HG03039 (cell line): ENCODE measurements around the gene ZDHHC20.

ENCODE experiments used
- ATAC-seq: cut with Tn5 transposase; IDR thresholded peaks from one replicate; pipeline ENCODE4 v1.9.1; 2021; ENCODE audit warnings: mild to moderate bottlenecking, moderate library complexity; ENCODE audit not compliant: unreplicated experiment

ZDHHC20 gene, protein sequence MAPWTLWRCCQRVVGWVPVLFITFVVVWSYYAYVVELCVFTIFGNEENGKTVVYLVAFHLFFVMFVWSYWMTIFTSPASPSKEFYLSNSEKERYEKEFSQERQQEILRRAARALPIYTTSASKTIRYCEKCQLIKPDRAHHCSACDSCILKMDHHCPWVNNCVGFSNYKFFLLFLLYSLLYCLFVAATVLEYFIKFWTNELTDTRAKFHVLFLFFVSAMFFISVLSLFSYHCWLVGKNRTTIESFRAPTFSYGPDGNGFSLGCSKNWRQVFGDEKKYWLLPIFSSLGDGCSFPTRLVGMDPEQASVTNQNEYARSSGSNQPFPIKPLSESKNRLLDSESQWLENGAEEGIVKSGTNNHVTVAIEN

DNA sequence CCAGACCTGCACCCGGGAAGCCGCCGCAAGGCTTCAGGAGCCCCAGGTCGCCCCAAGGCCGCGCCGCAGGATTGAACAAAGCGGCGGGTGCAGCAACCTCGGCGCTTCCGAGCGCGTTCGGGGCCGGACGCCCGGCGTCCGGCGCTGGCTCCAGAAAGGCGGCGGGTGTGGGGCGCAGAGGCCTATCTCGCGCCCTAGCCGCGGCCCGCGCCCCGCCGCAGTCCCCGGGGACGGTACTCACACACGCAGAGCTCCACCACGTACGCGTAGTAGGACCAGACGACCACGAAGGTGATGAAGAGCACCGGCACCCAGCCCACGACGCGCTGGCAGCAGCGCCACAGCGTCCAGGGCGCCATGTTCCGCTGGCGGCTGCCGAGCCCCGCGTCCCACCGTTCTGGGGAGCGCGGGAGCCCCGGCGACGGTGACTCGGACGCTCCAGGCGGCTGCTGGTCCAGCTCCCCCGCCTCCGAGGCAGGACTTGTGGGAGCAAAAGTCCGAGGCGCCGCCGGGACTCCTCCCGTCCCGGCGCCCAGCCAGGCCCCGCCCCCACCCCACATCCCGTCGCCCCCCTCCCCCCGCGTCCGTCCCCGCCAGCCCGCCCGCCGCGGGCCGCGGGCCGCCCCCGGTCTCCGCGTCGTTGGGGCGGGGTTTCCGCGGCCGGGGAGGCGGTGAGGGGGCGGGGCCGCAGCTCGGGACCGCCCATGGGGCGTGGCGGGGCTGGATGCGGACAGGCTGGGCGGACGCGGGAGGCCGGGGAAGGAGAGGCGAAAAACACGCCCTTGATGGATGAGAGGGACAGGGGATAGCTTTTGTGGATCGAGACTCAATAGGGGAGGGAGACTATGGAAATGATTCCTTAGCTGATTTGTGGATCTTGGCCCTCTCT is at the start of gene ZDHHC20:
ZDHHC20 (minus strand) TSS at position 491 of the 889 bp plus-strand sequence; CDS start at position 359, 132 bp downstream.
- peak; percentile 82 for ATAC-seq

DNA sequence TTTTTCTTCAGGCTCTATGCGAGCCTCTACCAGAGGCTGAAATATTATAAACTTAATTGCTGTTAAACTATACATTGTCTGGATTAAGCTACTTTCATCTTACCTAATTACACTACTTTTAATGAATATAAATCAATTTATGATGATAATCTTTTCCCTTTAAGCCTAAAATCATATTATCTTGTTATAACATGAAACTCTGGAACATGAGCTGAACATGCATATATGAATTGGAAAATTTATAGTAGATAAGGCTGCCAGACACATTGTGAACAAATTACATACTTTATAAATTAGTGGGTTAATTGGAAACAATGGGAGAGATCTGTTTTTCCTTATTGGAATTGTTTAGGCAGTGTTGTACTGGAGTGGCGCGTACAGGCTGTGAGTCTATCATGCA is 45.3 kb upstream of the ZDHHC20 start:
- no peak for ATAC-seq

DNA sequence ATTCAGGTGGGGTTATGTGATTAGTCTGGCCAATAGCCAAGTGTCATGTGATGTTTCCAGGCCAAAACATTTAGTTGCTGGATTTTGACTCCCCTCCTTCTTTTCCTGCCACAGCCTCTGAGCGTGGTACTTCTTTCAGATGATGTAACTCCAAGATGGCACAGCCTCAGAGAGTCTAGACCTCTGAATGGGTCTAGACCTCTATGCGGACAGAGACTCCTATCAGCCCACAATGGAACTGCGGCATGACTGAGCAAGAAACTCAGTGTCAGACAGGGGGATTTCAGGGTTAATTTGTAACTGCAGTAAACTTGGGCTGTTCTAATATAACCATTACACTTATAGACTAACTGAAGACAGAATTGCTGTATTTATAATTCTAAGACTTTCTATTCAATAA is 42.6 kb upstream of the ZDHHC20 start:
- no peak for ATAC-seq

DNA sequence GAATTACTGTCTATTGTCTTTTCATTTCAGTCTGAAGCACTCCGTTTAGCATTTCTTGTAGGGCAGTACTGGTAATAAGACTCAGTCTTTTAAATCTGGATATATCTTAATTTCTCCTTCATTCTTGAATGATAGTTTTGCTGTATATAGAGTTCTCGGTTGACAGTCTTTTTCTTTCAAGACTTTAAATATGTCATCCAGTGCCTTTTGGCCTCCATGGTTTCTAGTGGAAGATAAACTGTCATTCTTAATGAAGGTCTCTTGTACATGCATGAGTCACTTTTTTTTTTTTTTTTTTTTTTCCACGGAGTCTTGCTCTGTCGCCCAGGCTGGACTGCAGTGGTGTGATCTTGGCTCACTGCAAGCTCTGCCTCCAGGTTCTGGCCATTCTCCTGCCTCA is 27.2 kb upstream of the ZDHHC20 start:
- no peak for ATAC-seq

DNA sequence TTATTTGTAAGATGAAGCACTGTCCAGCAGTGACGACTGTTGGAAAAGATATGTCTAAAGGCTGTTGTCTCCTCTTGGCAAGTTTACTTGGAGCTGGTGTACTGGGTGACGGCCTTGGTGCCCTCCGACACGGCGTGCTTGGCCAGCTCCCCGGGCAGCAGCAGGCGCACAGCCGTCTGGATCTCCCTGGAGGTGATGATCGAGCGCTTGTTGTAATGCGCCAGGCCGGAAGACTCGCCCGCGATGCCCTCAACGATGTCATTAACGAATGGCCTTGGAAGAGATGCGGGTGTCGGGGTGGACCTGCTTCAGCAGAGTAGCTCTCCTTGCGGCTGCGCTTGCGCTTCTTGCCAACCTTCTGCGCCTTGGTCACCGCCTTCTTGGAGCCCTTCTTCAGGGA is 24.6 kb upstream of the ZDHHC20 start:
- ATAC-seq = no peak

DNA sequence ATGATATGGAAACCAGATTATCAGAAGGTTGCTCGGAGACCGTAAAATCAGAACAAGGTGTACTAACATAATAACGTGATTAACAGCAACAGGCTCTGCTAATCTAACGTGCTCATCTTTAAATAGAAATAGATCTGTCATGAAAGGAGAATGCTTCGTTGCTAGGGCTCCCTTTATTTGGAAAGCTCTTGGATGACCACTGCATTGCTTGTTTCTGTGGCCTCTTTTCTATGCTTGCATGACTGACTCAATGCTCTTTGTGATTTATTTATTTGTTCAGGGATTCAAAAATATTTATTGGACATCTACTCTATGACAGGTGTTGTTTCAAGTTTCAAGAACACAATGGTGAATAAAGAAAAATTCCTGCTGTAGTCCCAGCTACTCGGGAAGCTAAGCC is 22.3 kb upstream of the ZDHHC20 start:
- no peak for ATAC-seq

DNA sequence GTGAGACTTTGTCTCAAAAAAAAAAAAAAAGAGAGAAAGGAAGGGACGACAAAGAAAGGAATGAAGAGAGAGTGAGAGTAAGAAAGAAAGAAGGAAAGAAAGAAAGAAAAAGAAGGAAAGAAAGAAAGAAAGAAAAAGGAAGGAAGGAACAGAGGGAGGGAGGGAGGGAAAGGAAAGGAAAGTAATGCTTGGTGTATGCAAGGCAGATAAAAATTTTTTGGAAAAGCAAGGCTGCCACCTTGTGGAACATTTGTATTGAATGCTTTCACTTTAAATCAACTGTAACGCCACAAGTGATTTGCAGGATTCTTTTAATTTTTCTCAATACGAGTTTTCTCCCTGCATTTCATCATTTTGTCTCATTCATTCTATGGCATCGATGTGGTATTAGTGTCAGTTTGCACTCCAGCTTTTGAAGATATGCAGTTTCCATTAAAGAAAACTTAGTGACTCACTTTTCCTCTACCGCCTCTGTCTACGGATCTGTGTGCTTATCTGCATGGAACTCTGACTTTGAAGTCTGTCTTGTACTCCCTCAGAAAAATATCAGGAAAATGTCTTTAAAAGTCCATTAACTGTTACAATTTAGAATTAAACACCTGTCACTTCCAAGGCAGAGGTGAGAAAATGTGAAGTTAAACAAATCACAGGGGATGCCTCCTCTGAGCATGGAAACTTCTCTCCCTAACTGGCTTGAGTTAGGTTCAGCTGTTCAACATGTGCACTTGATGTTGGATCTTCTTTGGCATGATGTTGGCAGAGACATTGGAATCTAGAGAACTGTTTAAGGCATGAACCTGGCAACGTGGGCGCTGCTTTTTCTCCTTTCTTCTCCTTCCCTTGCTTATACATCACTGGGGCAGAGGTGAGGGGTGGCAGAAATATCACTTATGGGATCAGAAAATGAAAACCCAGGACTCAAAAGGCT is 20.0 kb upstream of the ZDHHC20 start:
- ATAC-seq = no peak

DNA sequence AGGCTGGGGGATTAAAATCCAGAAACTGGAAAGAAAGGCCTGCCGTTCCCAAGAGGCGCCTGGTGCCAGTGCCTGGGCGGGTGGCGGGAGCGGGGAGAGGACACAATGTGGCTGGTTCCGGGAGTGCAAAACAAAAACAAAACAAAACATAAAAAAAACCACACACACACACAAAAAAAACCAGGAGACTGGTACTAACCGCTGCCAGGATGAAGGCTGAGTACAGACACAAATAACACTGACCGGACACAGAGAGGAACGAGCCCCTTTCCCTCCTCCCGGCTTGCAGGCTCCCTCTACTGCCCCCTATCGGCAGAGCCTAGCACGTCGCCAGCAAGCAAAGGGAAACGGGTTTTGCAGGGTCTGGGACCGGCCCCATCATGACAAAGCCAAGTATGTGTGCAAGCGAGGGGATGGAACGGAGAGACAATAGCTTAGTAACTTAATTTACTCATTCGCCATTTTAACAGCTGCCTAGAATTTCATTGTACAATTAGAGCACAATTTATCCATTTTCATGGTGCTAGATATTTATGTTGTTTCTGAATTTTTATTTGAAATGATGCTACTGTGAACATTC is 17.9 kb upstream of the ZDHHC20 start:
- ATAC-seq = no peak

DNA sequence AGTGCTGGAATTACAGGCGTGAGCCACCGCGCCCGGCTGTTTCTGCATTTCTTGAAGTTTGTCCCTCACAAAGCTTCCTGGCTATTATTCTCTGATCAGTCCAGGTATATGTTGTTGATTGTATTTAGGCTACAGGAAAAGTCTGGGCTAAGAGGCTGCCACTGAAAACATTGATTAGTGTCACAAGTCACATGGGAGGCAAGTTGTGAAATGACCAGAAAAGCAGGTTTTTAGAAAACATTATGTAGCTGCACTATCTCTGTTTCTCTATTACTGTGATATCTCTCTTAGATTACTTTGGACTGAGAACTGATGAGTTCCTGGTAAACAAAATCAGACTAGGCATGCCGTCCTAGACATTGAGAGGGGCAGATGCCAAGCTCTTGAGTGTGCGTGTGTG is 16.0 kb upstream of the ZDHHC20 start:
- no peak for ATAC-seq

DNA sequence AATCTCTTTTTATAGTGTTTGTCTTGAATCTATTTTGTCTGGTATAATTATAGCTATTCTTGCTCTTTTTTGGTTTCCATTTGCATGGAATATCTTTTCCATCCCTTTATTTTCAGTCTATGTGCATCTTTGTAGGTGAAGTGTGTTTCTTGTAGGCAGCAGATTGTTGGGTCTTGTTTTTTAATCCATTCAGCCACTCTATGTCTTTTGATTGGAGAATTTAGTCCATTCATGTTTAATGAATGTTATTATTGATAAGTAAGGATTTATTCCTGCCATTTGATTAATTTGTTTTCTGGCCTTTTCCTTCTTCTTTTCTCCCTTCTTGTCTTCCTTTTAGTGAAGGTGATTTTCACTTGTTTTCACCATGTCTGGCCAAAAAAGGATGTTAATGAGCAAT is 11.7 kb upstream of the ZDHHC20 start:
- no peak for ATAC-seq

DNA sequence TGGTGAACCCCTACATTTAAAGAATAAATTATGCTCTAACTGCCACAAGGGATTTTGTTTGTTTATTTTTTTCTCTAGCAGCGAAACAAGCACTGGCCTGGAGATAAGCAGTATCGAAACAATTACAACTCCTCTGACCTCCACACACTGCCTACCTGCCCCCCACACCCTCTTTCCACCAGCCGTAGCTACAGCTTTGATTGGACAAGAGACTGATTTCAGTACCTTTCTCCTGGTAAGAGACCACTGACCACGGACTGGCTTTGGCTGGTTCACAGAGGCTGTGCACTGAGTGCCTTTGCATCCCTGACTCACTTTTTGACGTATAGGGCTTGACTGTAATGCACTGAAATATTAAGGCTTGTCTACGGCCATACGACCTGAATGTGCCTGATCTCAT is 7.4 kb upstream of the ZDHHC20 start:
- ATAC-seq = no peak

DNA sequence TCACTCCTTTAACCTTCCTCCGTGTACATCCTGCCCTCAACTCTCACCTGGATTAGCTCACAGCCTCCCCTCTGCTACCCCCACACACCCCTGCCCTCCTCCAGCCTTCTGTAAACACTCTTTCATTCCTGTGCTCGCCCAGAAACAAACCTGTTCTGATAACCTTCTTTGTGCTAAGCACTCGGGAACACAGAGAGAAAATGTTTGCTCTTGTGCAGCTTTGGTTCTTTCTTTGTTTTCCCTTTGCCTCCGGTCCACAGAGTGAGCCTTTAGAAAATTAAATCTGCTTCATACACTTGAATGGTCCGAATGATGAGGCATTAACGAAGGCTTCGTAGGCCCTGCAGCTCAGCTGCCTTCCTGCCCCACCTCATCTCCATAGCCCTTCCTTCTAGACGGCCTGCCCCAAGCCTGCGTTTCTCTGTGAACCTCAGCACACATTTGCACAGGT is 6.6 kb upstream of the ZDHHC20 start:
- ATAC-seq = no peak

DNA sequence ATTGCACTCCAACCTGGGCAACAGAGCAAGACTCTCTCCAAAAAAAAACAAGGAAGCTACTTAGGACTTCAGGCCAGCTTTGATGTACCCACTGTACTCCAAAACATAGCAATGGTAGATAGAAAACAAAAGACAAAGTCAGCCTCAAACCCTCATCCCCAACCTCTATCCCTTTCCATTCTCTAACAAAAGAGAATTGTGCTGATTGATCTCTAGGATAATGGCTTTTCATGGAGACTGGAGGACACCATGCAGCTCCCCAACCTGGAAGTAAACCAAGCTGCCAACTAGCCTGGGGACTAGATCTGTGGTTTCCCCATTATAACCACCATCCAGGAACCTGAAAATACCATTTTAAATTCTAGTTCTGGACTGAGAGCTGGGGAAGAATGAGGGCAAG is 4.3 kb upstream of the ZDHHC20 start:
- ATAC-seq = no peak

DNA sequence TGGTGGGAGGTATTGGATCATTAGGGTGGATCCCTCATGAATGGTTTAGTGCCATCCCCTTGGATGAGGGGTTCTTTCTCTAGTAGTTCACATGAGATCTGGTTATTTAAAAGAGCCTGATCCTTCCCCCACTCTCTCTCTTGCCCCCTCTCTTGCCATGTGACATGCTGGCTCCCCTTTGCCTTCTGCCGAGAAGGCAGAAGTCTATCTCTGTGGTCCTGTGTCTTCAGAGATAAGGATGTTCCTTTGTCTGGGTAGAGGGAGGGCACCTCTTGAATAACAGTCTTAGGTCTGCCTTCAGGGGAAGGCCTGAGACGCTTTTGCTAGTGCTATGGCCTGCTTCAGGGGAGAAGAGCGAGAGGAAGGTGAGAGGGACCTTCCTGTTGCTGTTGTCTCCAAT is 2.0 kb upstream of the ZDHHC20 start:
- ATAC-seq = no peak

DNA sequence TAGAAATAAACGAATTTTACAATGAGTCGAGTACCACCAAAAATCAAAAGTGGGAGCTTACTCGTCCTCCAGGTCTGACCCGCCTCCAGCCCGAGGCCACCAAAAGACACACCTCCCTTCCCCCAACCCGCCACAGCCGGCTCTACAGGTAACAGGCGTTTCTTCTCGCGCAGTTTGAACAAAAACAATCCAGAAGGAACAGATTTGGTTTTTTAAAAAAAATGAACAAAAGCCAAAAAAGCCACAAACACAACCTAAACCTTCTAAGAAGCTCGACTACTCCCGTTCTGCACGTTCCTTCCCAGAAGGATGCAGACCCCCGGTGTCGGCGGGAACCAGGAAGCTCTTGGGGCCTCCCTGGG is 671 bp downstream of the ZDHHC20 start:
- ATAC-seq = peak; percentile 27

DNA sequence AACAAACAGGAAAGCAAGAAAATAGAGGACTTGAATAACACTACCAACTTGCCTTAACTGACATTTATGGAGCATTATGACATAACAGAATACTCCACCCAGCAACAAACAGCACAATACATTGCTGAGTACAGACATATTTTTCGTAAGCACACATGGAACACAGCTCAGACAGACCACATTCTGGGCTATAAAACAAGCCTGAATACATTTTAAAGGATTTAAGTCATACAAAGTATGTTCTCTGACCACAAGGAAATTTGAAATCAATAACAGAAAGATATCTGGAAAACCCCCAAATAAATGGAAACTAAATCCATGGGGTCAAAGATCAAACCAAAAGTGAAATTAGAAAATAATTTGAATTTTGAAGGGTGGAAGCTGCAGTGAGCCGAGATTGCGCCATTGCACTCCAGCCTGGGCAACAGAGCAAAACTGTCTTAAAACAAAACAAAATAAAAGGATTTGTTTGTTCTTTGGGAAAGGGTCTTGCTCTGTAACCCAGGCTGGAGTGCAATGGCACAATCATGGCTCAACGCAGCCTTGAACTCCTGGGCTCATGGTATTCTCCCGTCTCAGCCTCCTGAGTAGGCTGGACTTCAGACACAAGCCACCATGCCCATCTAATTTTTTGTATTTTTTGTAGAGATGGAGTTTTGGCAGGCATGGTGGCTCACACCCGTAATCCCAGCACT is 5.6 kb downstream of the ZDHHC20 start:
- no peak for ATAC-seq

DNA sequence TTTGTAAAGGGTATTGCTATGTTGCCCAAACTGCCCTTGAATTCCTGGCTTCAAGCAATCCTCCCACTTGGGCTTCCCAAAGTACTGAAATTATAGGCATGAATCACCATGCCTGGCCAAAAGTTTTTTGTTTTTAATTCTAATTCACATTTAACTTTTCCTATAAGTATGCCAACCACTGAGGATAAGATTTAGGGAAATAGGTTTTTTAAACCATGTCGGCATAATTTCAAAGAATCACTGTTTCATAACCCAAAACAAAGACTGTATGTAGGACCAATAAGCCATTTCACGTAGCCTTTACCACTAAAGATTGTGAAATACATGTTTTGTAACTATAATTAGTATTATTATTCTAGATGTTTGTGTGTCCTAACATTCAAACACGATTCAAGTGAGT is 8.2 kb downstream of the ZDHHC20 start:
- no peak for ATAC-seq

DNA sequence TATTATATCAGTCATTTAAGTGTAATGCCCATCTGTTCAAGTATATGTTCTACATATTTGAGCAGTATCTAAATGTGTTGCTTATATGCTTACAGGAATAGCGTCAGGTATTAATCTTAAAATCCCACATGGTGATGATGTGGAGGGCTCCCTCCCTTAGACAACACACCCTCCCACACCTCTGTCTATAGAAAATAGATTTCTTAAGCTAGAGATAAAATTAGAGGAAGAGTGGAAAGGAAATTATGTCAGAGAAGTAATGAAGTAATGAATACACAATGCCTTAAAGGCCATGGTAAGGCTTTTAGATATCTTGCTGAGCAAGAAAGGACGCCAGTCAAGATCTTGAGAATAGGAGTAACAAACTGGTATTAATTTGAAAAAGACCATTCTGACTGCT is 12.4 kb downstream of the ZDHHC20 start:
- no peak for ATAC-seq

DNA sequence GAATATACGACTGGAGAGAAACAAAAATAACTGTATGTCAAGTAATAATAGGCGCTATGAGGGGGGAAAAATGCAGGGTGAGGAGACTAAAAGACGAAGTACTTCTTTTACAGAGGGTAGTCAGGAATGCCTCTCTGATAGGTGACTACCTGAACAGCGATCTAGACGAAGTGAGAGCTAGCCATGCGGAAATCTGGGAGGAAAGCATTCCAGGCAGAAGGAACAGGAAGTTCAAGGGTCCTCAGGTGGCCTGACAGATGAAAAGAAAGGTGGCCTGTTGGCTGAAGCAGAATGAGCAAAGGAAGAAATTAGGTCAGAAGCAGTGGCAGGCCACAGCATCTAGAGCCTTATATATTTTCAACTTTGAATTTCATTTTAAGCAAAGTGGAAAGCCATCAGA is 13.3 kb downstream of the ZDHHC20 start:
- no peak for ATAC-seq

DNA sequence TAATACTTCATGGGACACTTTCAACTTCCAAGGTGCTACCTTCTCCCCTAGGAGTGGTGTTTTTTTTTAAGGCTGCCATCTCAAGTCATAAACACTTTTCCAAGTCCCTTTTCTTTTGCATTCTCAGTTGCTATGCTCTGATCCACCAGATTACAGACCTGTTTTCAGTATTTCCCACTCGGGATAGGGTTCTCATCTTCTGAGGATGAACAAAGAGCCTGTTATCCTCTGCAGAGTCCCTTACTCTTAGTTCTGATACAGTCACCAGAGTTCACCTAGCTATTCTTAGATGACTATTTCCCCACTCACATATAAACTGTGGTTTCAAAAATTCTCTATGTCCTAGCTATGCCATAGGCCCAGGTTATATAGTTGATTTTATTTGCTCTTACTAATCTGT is 15.9 kb downstream of the ZDHHC20 start:
- no peak for ATAC-seq
